OCI-LY1 (cell line): ENCODE measurements around the gene SPTB.

Experiments used
- H2AFZ ChIP-seq: fragments of 200-600 bp; sonication (generic), shearing (Covaris generic); 2 replicates; pipeline ENCODE4 v1.6.0; 2014; ENCODE audit warnings: antibody characterized with exemption, mild to moderate bottlenecking, low read length
- H3F3A ChIP-seq: fragments of 200-600 bp; sonication (generic), shearing (Covaris generic); 2 replicates; pipeline ENCODE4 v1.6.0; 2014; ENCODE audit warnings: mild to moderate bottlenecking, antibody characterized with exemption, low read length, moderate library complexity; ENCODE audit not compliant: insufficient read depth
- H3K27ac ChIP-seq: fragments of 200-600 bp; sonication (generic); 2 replicates; pipeline ENCODE4 v1.5.1; 2014; ENCODE audit warnings: low read length, mixed run types, mild to moderate bottlenecking, low read depth; ENCODE audit not compliant: poor library complexity, severe bottlenecking
- H3K27me3 ChIP-seq: fragments of 200-600 bp; sonication (generic); 2 replicates; pipeline ENCODE4 v1.6.0; 2014; ENCODE audit warnings: antibody characterized with exemption, mild to moderate bottlenecking, low read length, moderate library complexity; ENCODE audit not compliant: insufficient read depth
- H3K36me3 ChIP-seq: fragments of 200-600 bp; sonication (generic); 2 replicates; pipeline ENCODE4 v1.6.1; 2014; ENCODE audit warnings: mild to moderate bottlenecking, antibody characterized with exemption, low read length, moderate library complexity, mixed read lengths; ENCODE audit not compliant: insufficient read depth
- H3K4me1 ChIP-seq: fragments of 200-600 bp; sonication (generic); 2 replicates; pipeline ENCODE4 v1.5.1; 2014; ENCODE audit warnings: mild to moderate bottlenecking, low read length, moderate library complexity; ENCODE audit not compliant: insufficient read depth, severe bottlenecking
- H3K4me2 ChIP-seq: fragments of 200-600 bp; sonication (generic), shearing (Covaris generic); 2 replicates; pipeline ENCODE4 v1.6.1; 2014; ENCODE audit warnings: low read length
- H3K4me3 ChIP-seq: fragments of 200-600 bp; sonication (generic); 2 replicates; pipeline ENCODE4 v1.5.1; 2014; ENCODE audit warnings: low read length, low read depth, mild to moderate bottlenecking, mixed read lengths; ENCODE audit not compliant: poor library complexity, severe bottlenecking
- H3K79me2 ChIP-seq: fragments of 200-600 bp; shearing (Covaris generic); 2 replicates; pipeline ENCODE4 v1.6.1; 2016; ENCODE audit warnings: mixed run types, low read length, mixed read lengths; ENCODE audit not compliant: insufficient read depth
- H3K9ac ChIP-seq: fragments of 200-600 bp; sonication (generic), shearing (Covaris generic); 2 replicates; pipeline ENCODE4 v1.6.1; 2014; ENCODE audit warnings: mild to moderate bottlenecking, low read length, mixed read lengths
- H3K9me2 ChIP-seq: fragments of 200-600 bp; sonication (generic), shearing (Covaris generic); 2 replicates; pipeline ENCODE4 v1.6.1; 2014; ENCODE audit warnings: low read depth, mild to moderate bottlenecking, low read length, mixed read lengths
- H3K9me3 ChIP-seq: fragments of 200-600 bp; shearing (Covaris generic); 2 replicates; pipeline ENCODE4 v1.6.1; 2014; ENCODE audit warnings: low read length, mixed read lengths
- H4K20me1 ChIP-seq: fragments of 200-600 bp; sonication (generic), shearing (Covaris generic); 2 replicates; pipeline ENCODE4 v1.6.0; 2016; ENCODE audit warnings: mild to moderate bottlenecking, low read length; ENCODE audit not compliant: insufficient read depth
- EZH2 ChIP-seq: fragments of 200-600 bp; sonication (generic), shearing (Covaris generic); IDR thresholded peaks from 2 replicates; pipeline ENCODE4 v1.8.0; 2017; ENCODE audit warnings: borderline replicate concordance, mixed run types, mild to moderate bottlenecking, antibody characterized with exemption, low read length, moderate library complexity, mixed read lengths
- TF ChIP-seq, protein P1 (sequence below): fragments of 200-600 bp; sonication (generic), shearing (Covaris generic); IDR thresholded peaks from 2 replicates; pipeline ENCODE4 v1.5.1; 2017; ENCODE audit warnings: mild to moderate bottlenecking, antibody characterized with exemption, low read length, moderate library complexity, mixed read lengths

The SPTB gene

GRCh38 chr14:64708148-64709004 is 171.3 kb downstream of the SPTB start:
- no peak overlapping the region for H3K27ac ChIP-seq

DNA sequence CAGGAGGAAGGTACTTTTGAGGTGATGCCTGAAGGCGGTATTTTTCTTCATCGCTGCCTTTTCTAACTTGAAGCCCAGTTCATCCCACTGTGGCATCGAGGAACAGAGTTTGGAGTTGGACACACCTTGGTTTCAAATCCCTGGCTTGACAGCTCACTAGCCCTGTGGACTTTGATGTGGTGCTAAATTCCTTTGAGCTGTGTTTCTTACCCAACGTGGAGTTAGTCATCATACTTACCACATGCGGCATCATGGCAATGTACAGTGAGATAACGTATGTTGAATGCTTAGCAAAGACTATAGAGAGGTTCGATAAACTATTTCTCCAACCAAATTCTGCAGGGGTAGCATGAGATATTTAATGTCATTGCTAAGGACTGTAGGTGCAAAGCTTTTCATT is 172.0 kb downstream of the SPTB start:
- H3K9me3 ChIP-seq: 0 out of 2 replicates have a peak, but pooled peaks cover under 1% of the 10 kb centered on the region
- H3K36me3 ChIP-seq: no peaks in the 10 kb centered on the region
- no peaks in the 10 kb centered on the region for H3K4me1 ChIP-seq
- no peaks in the 10 kb centered on the region for H3K9me2 ChIP-seq
- H3K4me3 ChIP-seq: no peak overlapping the region
- H2AFZ ChIP-seq: no peak overlapping the region
- no peak overlapping the region for H3K4me2 ChIP-seq
- H3K27ac ChIP-seq: no peak overlapping the region
- no peak for TF ChIP-seq EZH2
- TF ChIP-seq, protein P1, sequence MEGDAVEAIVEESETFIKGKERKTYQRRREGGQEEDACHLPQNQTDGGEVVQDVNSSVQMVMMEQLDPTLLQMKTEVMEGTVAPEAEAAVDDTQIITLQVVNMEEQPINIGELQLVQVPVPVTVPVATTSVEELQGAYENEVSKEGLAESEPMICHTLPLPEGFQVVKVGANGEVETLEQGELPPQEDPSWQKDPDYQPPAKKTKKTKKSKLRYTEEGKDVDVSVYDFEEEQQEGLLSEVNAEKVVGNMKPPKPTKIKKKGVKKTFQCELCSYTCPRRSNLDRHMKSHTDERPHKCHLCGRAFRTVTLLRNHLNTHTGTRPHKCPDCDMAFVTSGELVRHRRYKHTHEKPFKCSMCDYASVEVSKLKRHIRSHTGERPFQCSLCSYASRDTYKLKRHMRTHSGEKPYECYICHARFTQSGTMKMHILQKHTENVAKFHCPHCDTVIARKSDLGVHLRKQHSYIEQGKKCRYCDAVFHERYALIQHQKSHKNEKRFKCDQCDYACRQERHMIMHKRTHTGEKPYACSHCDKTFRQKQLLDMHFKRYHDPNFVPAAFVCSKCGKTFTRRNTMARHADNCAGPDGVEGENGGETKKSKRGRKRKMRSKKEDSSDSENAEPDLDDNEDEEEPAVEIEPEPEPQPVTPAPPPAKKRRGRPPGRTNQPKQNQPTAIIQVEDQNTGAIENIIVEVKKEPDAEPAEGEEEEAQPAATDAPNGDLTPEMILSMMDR: no peak
- no peaks in the 10 kb centered on the region for H3F3A ChIP-seq
- no peaks in the 10 kb centered on the region for H3K79me2 ChIP-seq
- no peak overlapping the region for H3K9ac ChIP-seq
- no peaks in the 10 kb centered on the region for H3K27me3 ChIP-seq
- H4K20me1 ChIP-seq: no peaks in the 10 kb centered on the region

More at GRCh38 chr14:64708148-64709004, 171.3 kb downstream of the SPTB start:
- Histone ChIP-seq H3K4me2 (no peak overlapping the region), H3K4me1 (no peaks in the 10 kb centered on the region), H3F3A (no peaks in the 10 kb centered on the region), H2AFZ (no peak overlapping the region), H3K27me3 (no peaks in the 10 kb centered on the region; the same call in 1 of the 2 replicates), H3K79me2 (no peaks in the 10 kb centered on the region), H3K9me3 (0 out of 2 replicates have a peak, but pooled peaks cover 4% of the 10 kb centered on the region), H3K9me2 (no peaks in the 10 kb centered on the region), H3K9ac (no peak overlapping the region), H3K4me3 (no peak overlapping the region), H3K36me3 (no peaks in the 10 kb centered on the region), H4K20me1 (no peaks in the 10 kb centered on the region)
- TF ChIP-seq, protein P1: no peak
- TF ChIP-seq EZH2: no peak

DNA sequence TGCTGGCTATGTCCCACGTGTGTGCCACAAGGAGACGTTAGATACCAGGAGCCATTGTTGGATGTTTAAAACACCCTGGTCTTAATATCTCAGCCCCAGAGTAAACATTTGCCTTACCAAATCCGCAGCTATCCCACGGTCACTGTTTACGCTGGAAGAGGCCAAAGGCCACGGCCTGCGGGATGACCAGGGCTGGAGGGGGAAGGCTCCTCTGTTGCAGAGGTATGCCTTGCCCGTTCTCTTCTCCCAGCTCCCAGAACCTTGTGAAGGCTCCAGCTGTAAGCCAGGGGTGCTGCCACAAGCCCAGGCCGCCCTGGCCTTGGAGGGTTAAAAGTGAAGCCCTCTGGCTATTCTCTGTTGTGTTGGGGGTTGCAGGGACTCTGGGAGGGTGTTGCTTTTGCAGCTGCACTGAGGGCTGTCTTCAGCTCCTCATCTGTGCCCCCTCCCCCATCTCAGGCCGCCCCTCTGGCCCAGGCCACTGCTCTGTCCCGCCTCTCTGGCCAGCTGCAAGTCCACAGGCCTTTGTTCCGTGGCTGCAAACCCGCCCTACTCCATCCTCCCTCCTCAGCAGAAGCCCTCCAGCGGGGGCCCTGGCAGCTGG is 173.0 kb downstream of the SPTB start:
- Histone ChIP-seq H3K4me2 (no peak overlapping the region), H3K79me2 (no peaks in the 10 kb centered on the region), H3K4me1 (no peaks in the 10 kb centered on the region), H3K27ac (no peak overlapping the region), H3K4me3 (no peak overlapping the region), H3K9me2 (no peaks in the 10 kb centered on the region), H3F3A (no peaks in the 10 kb centered on the region), H3K9me3 (no peaks in the 10 kb centered on the region), H2AFZ (no peak overlapping the region), H3K36me3 (no peaks in the 10 kb centered on the region), H4K20me1 (no peaks in the 10 kb centered on the region), H3K9ac (no peak overlapping the region), H3K27me3 (no peaks in the 10 kb centered on the region)
- no peak for TF ChIP-seq EZH2
- TF ChIP-seq, protein P1: no peak
